ENCODE measurements around the gene RXRG.

RXRG gene

DNA sequence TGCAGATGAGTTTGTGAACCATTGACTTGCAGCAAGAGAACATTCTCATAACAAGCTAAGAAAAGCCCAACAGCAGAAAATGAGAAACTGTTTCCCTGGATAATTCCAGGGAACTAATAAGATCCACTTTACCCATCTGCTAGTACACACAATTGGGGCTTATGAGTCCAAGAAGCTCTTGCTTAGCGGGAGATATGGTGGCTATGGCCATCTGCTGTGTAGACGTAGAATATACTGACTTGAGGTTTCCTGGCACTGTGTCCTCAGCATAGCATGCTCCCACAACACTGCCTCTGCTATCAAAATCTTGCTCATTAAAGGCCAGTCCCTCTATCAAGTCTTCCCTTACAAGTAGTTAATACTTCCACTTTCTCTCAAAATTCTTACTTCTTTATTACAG is 6.8 kb upstream of the RXRG start:
- no peak for DNase-seq

GRCh38 chr1:165449131-165449530 is 4.2 kb upstream of the RXRG start:
- no peak for DNase-seq

DNA sequence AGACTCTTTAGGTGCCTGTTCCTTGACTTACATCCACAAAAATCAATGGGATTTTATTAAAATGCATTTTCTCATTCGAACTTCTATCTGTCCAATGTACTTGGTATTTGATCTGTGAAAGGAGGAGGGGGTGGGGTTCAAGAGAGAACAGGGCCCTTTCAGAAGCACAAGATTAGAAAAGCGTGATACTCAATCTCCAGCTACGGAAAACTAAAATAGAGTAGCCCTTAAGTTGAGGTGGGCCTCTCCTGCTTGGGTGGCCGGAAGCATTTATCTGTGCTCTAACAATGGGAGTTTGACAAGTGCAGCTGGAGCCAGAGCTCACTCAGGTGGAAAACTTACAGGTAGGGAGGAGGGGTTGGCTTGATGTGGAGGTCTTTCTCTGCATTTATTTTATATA is 462 bp upstream of the RXRG start:
- no peak for DNase-seq

DNA sequence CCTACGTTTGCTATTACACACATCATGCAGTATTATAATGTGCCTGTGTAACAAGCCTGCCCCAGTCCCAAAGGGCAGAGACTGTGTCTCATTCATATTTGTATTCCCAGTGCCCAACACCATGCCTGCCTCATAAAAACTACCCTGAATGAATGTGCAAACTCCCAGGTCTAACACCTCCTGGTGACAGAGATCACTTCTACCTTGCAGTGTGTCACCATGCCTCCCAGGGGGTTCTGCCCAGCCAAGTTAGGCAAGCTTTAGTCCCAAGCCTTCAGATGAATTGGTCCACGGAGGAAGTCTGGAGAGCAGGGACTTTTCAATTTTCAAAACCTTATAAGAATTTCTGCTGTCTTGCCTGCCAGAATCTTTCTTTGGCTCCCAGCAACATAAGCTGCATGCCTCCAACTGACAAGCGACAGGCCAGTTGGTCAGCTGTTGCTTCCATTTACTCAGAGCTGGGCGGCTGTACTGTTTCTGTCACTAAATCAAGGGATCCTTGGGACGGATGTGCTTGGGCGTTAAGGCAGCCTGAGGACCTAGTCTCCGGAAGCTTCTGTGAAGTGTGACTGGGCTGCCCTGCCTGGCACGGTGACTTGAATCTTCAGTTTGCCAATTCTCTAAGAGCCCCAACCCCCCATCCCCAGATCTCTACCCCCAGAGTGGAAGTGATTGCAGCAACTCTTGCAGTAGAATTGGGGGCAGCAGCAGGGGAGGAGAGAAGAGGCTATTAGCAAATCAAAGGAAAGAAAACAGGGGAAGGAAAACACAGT is 1.2 kb downstream of the RXRG start:
- DNase-seq, result peak; percentile 24

DNA sequence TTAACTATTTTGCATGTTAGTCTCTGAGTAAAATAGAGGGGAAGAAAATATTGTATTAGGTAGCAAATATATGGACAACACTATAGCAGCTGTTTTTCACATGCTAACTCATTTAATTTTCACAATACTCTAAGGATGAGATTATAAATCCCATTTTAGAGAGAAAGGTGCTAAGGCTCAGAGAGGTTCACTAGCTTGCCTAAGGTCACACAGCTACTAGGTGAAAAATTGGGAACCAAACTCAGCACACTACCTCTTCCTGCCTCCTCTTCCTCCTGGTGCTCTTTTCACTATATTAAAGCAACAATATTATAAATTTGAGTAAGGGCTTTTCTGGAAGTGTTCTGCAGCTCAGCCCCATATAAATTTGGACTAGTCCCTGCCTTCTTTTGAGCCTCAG is 2.3 kb downstream of the RXRG start:
- no peak for DNase-seq

GRCh38 chr1:165442053-165442452 is 2.9 kb downstream of the RXRG start:
- DNase-seq, result no peak

GRCh38 chr1:165441166-165441880 is 3.6 kb downstream of the RXRG start:
- DNase-seq, result no peak

DNA sequence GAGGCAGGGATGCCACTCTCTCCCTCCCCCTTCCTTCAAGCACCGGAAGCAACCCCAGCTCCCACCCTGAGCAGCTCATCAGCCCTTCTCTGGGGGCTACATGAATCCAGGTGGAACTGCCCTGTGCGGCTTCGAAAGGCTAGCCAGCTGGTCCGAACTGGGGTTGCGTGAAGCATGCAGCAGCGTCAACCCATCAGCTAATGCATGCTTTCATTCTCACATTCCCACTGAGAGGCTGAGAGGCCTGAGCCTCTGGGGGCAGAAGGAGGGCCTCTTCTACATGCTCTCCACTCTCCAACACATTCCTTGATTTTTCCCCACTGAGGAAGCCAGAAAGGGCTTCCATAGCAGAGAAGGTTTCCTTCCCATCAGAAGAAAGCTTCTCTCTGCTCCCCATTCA is 5.6 kb downstream of the RXRG start:
- no peak for DNase-seq

GRCh38 chr1:165436994-165437393 is 7.9 kb downstream of the RXRG start:
- no peak for DNase-seq

- no peak for DNase-seq
Measured at GRCh38 chr1:165435801-165436200, 9.1 kb downstream of the RXRG start.

GRCh38 chr1:165434281-165434680 is 10.6 kb downstream of the RXRG start:
- no peak for DNase-seq

GRCh38 chr1:165431079-165431478 is 13.8 kb downstream of the RXRG start:
- DNase-seq, result no peak

DNA sequence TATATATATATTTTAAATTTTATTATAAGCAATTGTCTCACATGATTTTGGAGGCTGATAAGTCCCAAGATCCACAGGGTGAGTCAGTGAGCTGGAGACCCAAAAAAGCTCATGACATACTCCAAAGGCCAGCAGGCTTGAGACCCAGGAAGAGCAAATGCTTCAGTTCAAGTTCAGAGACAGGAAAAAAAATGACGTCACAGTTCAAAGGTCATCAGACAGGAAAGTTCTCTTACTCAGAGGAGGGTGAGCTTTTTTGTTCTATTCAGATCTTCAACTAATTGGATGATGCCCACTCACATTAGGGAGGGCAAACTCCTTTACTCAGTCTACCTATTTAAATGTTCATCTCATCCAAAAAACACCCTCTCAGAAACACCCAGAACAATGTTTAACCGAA is 18.2 kb downstream of the RXRG start:
- no peak for DNase-seq

- no peak for DNase-seq
Measured at GRCh38 chr1:165425621-165426020, 19.3 kb downstream of the RXRG start.

GRCh38 chr1:165424454-165425216 is 20.3 kb downstream of the RXRG start:
- DNase-seq, result no peak

GRCh38 chr1:165423136-165423535 is 21.8 kb downstream of the RXRG start:
- DNase-seq, result no peak

- DNase-seq, result no peak
Measured at GRCh38 chr1:165420655-165421054, 24.3 kb downstream of the RXRG start.

DNA sequence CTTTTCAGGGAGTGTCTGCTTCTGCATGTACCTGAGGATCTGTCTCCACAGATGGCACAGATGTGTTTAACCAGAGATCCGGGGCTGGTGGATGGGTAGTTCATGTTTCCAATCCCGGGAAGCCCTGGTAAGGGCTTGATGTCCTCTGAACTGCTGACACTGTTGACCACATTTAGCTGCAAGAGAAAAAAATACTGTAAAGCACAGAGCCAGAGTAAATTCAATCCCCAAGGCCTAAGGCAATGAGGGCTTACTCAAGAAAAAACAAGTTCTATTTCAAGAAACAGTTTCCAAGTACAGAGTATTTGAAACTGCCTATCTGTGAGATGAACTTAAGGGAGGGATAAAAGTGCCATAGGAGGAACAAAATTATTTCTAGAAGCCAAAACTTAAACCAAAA is 25.1 kb downstream of the RXRG start:
- DNase-seq, result no peak

DNA sequence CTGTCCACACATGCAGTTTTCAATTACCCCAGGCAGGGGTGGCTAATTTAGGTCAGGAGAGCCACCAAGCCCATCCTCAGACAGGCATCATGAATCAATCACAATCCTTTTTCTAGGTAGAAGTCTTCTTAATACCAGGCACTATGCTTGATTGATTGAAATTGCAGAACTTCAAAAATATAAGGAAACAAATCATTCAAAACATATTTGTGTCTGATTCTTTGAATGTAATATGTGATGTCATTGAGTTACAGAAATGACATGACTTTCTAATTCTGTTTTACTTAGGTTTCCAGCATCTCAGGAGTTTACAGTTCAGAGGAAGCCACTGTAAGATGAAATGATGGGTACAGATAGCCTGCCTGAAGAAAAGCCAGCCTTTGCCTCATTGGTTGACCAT is 26.7 kb downstream of the RXRG start:
- no peak for DNase-seq

GRCh38 chr1:165416876-165417275 is 28.1 kb downstream of the RXRG start:
- DNase-seq, result no peak

DNA sequence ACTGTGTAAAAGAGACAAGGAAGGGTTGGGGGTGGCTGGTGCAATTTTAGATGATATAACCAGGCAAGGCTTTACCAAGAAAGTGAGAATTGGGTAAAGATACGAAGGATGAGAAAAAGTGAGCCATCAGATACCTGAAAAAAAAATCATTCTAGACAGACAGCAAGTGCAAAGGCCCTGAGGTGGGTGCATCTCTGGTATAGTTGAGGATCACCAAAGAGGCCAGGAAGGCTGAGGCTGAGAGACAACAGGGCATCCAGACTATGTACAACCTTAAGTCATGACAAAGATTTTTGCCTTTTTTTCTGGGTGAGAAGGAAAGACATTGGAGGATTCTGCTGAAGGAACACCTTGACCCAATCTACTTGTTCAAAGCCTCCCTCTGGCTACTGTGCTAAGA is 29.9 kb downstream of the RXRG start:
- DNase-seq, result no peak

- no peak for DNase-seq
Measured at GRCh38 chr1:165414620-165415019, 30.3 kb downstream of the RXRG start.

GRCh38 chr1:165411396-165411795 is 33.5 kb downstream of the RXRG start:
- no peak for DNase-seq

Data from right kidney (tissue), 1 donor.